ENCODE results near the gene PDK3.
A peak's percentile ranks its signal among the peaks of the same experiment; 100 is the strongest.

The PDK3 gene

DNA sequence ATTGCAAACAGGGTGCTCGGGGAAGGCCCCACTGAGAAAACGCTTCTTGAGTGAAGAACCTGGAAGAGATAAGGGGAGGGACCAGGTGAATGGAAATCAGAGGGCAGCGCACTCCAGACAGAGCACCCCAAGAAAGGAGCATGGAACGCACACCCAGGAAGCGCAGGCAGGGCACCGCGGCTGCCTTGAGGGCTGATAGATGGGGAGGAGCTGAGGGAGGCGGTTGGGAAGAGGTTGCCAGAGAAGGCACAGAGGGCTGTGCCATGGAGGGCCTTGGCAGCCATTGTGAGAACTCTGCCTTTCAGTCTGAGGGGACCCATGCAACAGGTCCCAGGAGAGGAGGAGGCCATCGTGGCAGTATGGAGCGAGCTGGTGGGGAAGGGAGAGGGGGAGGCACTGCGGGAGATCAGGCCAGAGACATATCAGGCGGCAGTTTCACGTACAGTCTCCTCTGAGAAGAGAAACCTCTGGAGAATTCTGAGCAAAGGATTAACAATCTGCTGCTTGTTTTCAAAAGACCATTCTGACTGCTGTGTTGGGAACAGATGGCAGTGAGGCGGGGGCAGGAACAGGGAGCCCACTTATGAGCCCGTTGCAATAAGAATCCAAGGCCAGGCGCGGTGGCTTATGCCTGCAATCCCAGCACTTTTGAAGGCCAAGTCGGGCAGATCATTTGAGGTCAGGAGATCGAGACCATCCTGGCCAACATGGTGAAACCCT is 98.4 kb downstream of the PDK3 start:
- no peak for DNase-seq

DNA sequence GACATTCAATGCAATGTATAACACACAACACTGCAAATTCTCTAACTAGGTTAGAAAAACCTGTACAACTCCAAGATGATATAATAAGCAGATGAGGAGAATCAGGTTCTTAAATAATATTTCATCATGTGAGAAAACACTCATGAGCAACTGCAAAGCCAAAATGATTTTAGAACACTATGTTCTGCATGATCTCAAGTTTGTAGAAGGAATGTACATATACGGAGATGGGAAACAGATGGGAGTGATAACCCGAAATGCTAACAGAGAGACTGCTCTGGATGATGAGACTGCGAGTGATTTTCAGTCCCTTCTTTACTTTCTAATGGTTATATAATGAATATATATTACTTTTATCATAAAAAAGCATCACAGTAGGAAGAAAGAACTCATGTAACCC is 101.2 kb downstream of the PDK3 start:
- DNase-seq = no peak

DNA sequence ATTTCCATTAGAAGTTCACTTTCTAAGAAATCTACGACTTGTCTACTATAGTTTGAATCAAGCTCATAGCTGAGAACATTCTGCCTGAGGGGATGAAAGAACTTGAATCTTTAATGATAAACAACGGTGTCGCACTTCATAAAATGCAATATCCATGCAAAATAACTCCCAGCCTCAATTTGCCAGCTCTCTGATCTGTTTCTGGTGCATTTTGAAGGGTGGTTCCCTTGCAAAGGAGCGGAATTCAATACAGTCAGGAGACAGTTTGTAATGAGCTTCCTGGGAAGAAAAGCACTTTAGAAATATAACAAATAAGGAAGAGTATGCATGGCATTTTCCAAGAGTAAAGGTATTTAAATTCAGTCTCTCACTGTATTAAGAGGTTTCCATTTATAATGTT is 102.1 kb downstream of the PDK3 start:
- no peak for DNase-seq

DNA sequence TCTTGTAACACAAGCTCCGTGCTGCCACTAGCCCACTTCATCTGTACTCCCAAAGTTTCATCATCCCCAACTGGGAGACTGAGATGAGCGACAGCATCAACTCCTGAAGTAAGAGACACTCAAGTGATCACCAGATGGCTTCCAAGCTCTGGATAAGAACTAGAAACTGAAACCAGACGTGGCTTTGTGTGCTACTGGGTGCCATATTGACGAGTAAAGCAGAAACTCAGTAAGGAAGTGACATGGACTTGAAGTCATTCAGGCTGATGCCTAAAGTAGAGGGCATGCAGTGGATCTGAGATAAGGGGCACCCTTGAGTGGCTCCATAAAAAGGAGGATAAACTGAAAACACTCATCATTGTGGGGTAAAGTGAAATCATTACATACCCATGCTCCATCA is 109.7 kb downstream of the PDK3 start:
- no peak for DNase-seq

DNA sequence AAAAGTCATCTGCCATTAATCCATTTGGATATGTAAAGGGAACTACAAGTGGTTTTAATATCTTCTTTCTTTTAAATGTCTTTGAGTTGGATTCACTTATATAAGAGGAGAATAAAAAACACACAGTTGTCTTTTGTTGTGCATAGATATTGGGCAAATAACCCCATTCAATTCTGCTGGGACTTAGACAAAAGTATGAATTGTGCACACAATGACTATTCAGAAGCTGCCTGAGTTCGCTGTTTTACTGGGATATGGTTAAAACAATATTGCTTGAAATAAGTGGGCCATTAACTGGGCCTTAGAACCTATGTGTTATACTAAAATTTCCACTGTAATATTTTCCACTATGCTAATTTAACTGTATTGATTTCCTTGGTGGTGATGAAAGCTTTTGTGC is 110.4 kb downstream of the PDK3 start:
- DNase-seq = peak in 1 of 2 donors; percentile 29

DNA sequence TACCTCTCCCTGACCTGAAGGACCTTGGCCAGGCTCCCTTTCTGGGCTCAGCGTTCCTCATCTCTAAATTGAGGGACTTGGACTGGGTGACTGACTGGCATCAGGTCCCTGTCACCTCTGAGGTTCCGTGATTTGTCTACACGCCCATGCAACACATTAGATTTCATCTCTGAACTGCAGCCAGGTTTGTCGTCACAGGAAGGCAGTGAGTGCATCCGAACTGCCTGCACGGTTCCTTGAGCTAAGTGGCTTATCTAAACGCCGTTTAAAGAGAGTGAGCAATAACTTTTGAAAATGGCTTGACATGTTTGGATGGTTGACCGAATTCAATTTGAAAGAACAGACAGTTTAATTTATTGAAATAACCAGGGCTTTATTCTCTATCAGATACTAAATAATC is 112.0 kb downstream of the PDK3 start:
- no peak for DNase-seq
